Measurements from ENCODE around the gene RC3H1. TPM values are rescaled to one million over a fixed set of nuclear protein-coding genes. Genes with fewer than 3 reads are reported as not detected.

The RC3H1 gene
- polyA plus RNA-seq, 1 of the 3 experiments (the other 2 are of a cell fraction), result 2.9 TPM

- 88% methylated on average over 6 of the region's 6 CpGs for WGBS (ENCODE audit: low lambda C conversion rate)
- H3K4me1 ChIP-seq (ENCODE audit: control insufficient read depth in 1 of 2, insufficient read depth in 2 of 2, low read depth in 1 of 2, low read length in 1 of 2), result no peaks in the 10 kb centered on the region
- H3K4me3 ChIP-seq (ENCODE audit: low read depth in 2 of 2, low read length in 1 of 2), result no peak overlapping the region
- no peaks in the 10 kb centered on the region for H3K9me2 ChIP-seq
- no peaks in the 10 kb centered on the region for H3K27me3 ChIP-seq (ENCODE audit: insufficient read depth)
- no peak for DNase-seq
- H2AFZ ChIP-seq (ENCODE audit: low read depth), result no peak overlapping the region
- TF ChIP-seq CTCF (IDR thresholded peaks at IDR 0.05) (no peak), FOXM1 (IDR thresholded peaks at IDR 0.05; ENCODE audit: low read depth) (no peak), NRF1 (IDR thresholded peaks at IDR 0.05; ENCODE audit: low read depth, low read length) (no peak), FOSL2 (IDR thresholded peaks at IDR 0.05; ENCODE audit: borderline replicate concordance, low read depth) (no peak), RCOR1 (IDR thresholded peaks at IDR 0.05; ENCODE audit: low read length) (no peak), REST (IDR thresholded peaks at IDR 0.05; ENCODE audit: low read depth, low read length) (no peak), EZH2phosphoT487 (IDR thresholded peaks at IDR 0.05; ENCODE audit: borderline replicate concordance, low read depth) (no peak), USF2 (IDR thresholded peaks at IDR 0.05; ENCODE audit: borderline replicate concordance, low read depth, low read length) (no peak), MEF2A (IDR thresholded peaks at IDR 0.05; ENCODE audit: borderline replicate concordance, low read depth) (no peak), FOXJ3 (CRISPR knock-in tag; IDR thresholded peaks at IDR 0.05) (no peak), TAF1 (IDR thresholded peaks at IDR 0.05; ENCODE audit: borderline replicate concordance, low read depth, low read length) (no peak), CHD2 (IDR thresholded peaks at IDR 0.05; ENCODE audit: low read length, partially characterized antibody) (no peak), RXRA (IDR thresholded peaks at IDR 0.05; ENCODE audit: borderline replicate concordance, low read depth) (no peak), JUND (IDR thresholded peaks at IDR 0.05) (no peak), GABPA (IDR thresholded peaks at IDR 0.05; ENCODE audit: low read depth) (no peak), NFIC (IDR thresholded peaks at IDR 0.05; ENCODE audit: borderline replicate concordance) (no peak)
- no peaks in the 10 kb centered on the region for H4K20me1 ChIP-seq (ENCODE audit: insufficient read depth)
- H3F3A ChIP-seq (replicated peaks; ENCODE audit: insufficient read depth), result no peaks in the 10 kb centered on the region
- ChIA-PET POLR2A (no interaction called here), CTCF (no interaction called here)
- H3K9me3 ChIP-seq, result no peaks in the 10 kb centered on the region
- no peaks in the 10 kb centered on the region for H3K36me3 ChIP-seq (replicated peaks in 1 of 2; ENCODE audit: control insufficient read depth in 1 of 2, insufficient read depth in 2 of 2, low read length in 1 of 2)
- no peaks in the 10 kb centered on the region for H3K79me2 ChIP-seq (ENCODE audit: insufficient read depth)
- H3K27ac ChIP-seq (ENCODE audit: low read depth in 2 of 2, low read length in 1 of 2), result no peak overlapping the region
- H3K4me2 ChIP-seq, result no peak overlapping the region
- no peak overlapping the region for H3K9ac ChIP-seq
Observed at GRCh38 chr1:173903827-173904531, 118.2 kb downstream of the RC3H1 start.
